HepG2 (cell line): ENCODE measurements around the gene TCF25. TPM values are rescaled to one million over a fixed set of nuclear protein-coding genes. Genes with fewer than 3 reads are reported as not detected.
A peak's percentile ranks its signal among the peaks of the same experiment; 100 is the strongest.

Experiments
- ARNT2 ChIP-seq: sonication (generic); formaldehyde crosslinking; IDR thresholded peaks from 2 replicates; pipeline ENCODE4 v1.8.0; 2022; ENCODE audit warnings: mild to moderate bottlenecking, low read depth, missing genetic modification reagents, moderate library complexity
- EP300 ChIP-seq, 3 experiments: sonication (generic) in 1 of 3; formaldehyde crosslinking in 1 of 3; IDR thresholded peaks; 2 replicates each; pipeline versions ENCODE4 v1.5.1 to v1.6.1; 2011 to 2020; ENCODE audit warnings: low read depth in 2 of 3, low read length in 2 of 3, borderline replicate concordance in 1 of 3, improper control_type of control experiment in 1 of 3, mild to moderate bottlenecking in 1 of 3, missing genetic modification reagents in 1 of 3, moderate library complexity in 1 of 3
- KDM2A ChIP-seq: sonication (generic); formaldehyde crosslinking; IDR thresholded peaks from 2 replicates; pipeline ENCODE4 v1.4.0; 2020; ENCODE audit warnings: low read depth, missing genetic modification reagents, borderline replicate concordance
- KLF16 ChIP-seq, 2 experiments: sonication (generic) in 1 of 2; formaldehyde crosslinking in 1 of 2; IDR thresholded peaks; 2 replicates each; pipeline versions ENCODE4 v1.6.1 to v1.8.0; 2016 to 2023; ENCODE audit warnings: missing genetic modification reagents in 2 of 2, missing compliant biosample characterization in 1 of 2
- NAIF1 ChIP-seq: sonication (generic); formaldehyde crosslinking; IDR thresholded peaks from 2 replicates; pipeline ENCODE4 v1.5.0; 2020; ENCODE audit warnings: mild to moderate bottlenecking, missing genetic modification reagents, borderline replicate concordance
- NCOA1 ChIP-seq: sonication (generic); formaldehyde crosslinking; IDR thresholded peaks from 2 replicates; pipeline ENCODE4 v1.9.0; 2021; ENCODE audit warnings: missing genetic modification reagents
- NR3C1 ChIP-seq: sonication (generic); formaldehyde crosslinking; IDR thresholded peaks from 2 replicates; pipeline ENCODE4 v1.4.0; 2020; ENCODE audit warnings: missing genetic modification reagents
- POLR2G ChIP-seq: fragments of 200-400 bp; formaldehyde crosslinking; IDR thresholded peaks from 2 replicates; pipeline ENCODE4 v1.6.1; 2018; ENCODE audit warnings: mild to moderate bottlenecking, low read depth, low read length, moderate library complexity
- RBM22 ChIP-seq: fragments of 200-400 bp; formaldehyde crosslinking; optimal IDR thresholded peaks from 2 replicates; pipeline ENCODE3; 2017; ENCODE audit warnings: mild to moderate bottlenecking, low read length, moderate library complexity
- SAP130 ChIP-seq: IDR thresholded peaks from 2 replicates; pipeline ENCODE4 v1.6.1; 2016; ENCODE audit warnings: low read depth
- SPEN ChIP-seq: sonication (generic); formaldehyde crosslinking; IDR thresholded peaks from 2 replicates; pipeline ENCODE4 v1.5.1; 2020; ENCODE audit warnings: low read depth, mild to moderate bottlenecking, missing genetic modification reagents
- SRSF9 ChIP-seq: fragments of 200-400 bp; formaldehyde crosslinking; IDR thresholded peaks from 2 replicates; pipeline ENCODE4 v1.6.1; 2018; ENCODE audit warnings: borderline replicate concordance, mild to moderate bottlenecking, low read depth, low read length; ENCODE audit not compliant: insufficient read depth, poor library complexity, severe bottlenecking
- STAG1 ChIP-seq: sonication (generic); formaldehyde crosslinking; IDR thresholded peaks from 2 replicates; pipeline ENCODE4 v1.4.0; 2020; ENCODE audit warnings: missing genetic modification reagents
- YEATS2 ChIP-seq: sonication (generic); formaldehyde crosslinking; IDR thresholded peaks from 2 replicates; pipeline ENCODE4 v1.4.0; 2020; ENCODE audit warnings: missing genetic modification reagents, borderline replicate concordance
- ZBTB20 ChIP-seq: sonication (generic); formaldehyde crosslinking; IDR thresholded peaks from 2 replicates; pipeline ENCODE4 v1.8.1; 2023; ENCODE audit warnings: missing genetic modification reagents, low read depth, mild to moderate bottlenecking, borderline replicate concordance
- ZNF367 ChIP-seq: sonication (generic); formaldehyde crosslinking; IDR thresholded peaks from 2 replicates; pipeline ENCODE4 v1.4.0; 2020; ENCODE audit warnings: missing genetic modification reagents, borderline replicate concordance
- ZNF687 ChIP-seq: sonication (generic); formaldehyde crosslinking; IDR thresholded peaks from 2 replicates; pipeline ENCODE4 v1.5.1; 2020; ENCODE audit warnings: mild to moderate bottlenecking, missing genetic modification reagents, moderate library complexity
- polyA plus RNA-seq, 8 experiments: library from polyadenylated mRNA; depleted of rRNA in 3 of 8; stranded (reverse) in 7 of 8; unstranded in 1 of 8; fragments of >200 nt; fragmentation: Illumina TruSeq in 4 of 8; extraction: Trizol in 4 of 8; gene quantifications; 2 replicates each; pipeline versions ENCODE4 v1.2.1 to v1.2.3, GENCODE V29; 2011 to 2016; ENCODE audit warnings: low read depth in 4 of 8, missing spikeins in 1 of 8, mixed read lengths in 1 of 8; ENCODE audit not compliant: insufficient read depth in 1 of 8
- total RNA-seq, 5 experiments: library from RNA; depleted of rRNA; stranded (reverse); fragments of >200 nt; fragmentation: Illumina TruSeq; extraction: Trizol; gene quantifications; 2 replicates each; pipeline ENCODE4 v1.2.3, GENCODE V29; 2016; ENCODE audit warnings: low read depth in 1 of 5
- TF ChIP-seq, protein P1 (sequence below): sonication (generic); formaldehyde crosslinking; IDR thresholded peaks from 2 replicates; pipeline ENCODE4 v1.8.1; 2023; ENCODE audit warnings: mild to moderate bottlenecking, inconsistent platforms, moderate library complexity, missing genetic modification reagents, borderline replicate concordance
- TF ChIP-seq, protein P2 (sequence below), 2 experiments: sonication (generic) in 1 of 2; formaldehyde crosslinking in 1 of 2; IDR thresholded peaks; 2 replicates each; pipeline versions ENCODE4 v1.4.0 to v1.6.1; 2018 to 2020; ENCODE audit warnings: missing genetic modification reagents in 2 of 2, borderline replicate concordance in 1 of 2, low read depth in 1 of 2, mild to moderate bottlenecking in 1 of 2, missing biosample characterization in 1 of 2

Gene TCF25
- total and polyA plus RNA-seq, 2 of the 13 experiments (the other 11 are each of a cell fraction or from before 2014, with no cell fraction given) = 138 to 206 TPM

GRCh38 chr16:89909777-89910716, 36.7 kb downstream of the TCF25 start (continued):
- TF ChIP-seq NAIF1 (CRISPR knock-in tag) = no peak
- peak; percentile 20; the same call in 1 of the 2 replicates for TF ChIP-seq YEATS2 (CRISPR knock-in tag)
- TF ChIP-seq EP300 (IDR thresholded peaks at IDR 0.05; ENCODE audit: low read depth in 2 of 2, low read length in 2 of 2) = no peak
- TF ChIP-seq EP300 (CRISPR knock-in tag; IDR thresholded peaks at IDR 0.05; ENCODE audit: borderline replicate concordance) = 0 out of 2 replicates have a peak, but pooled peaks have one; percentile 16
- 0 out of 2 replicates have a peak, but pooled peaks have one; percentile 3 for TF ChIP-seq ARNT2 (CRISPR knock-in tag)
- TF ChIP-seq, protein P1, sequence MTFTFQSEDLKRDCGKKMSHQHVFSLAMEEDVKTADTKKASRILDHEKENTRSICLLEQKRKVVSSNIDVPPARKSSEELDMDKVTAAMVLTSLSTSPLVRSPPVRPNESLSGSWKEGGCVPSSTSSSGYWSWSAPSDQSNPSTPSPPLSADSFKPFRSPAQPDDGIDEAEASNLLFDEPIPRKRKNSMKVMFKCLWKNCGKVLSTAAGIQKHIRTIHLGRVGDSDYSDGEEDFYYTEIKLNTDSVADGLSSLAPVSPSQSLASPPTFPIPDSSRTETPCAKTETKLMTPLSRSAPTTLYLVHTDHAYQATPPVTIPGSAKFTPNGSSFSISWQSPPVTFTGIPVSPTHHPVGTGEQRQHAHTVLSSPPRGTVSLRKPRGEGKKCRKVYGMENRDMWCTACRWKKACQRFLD (CRISPR knock-in tag) = peak; percentile 65; the same call in 1 of the 2 replicates
- TF ChIP-seq POLR2G = peak; percentile 61; the same call in 1 of the 2 replicates
- TF ChIP-seq SRSF9 = no peak
- TF ChIP-seq SAP130 (CRISPR knock-in tag) = peak; percentile 30; the same call in 1 of the 2 replicates
- TF ChIP-seq, protein P2, sequence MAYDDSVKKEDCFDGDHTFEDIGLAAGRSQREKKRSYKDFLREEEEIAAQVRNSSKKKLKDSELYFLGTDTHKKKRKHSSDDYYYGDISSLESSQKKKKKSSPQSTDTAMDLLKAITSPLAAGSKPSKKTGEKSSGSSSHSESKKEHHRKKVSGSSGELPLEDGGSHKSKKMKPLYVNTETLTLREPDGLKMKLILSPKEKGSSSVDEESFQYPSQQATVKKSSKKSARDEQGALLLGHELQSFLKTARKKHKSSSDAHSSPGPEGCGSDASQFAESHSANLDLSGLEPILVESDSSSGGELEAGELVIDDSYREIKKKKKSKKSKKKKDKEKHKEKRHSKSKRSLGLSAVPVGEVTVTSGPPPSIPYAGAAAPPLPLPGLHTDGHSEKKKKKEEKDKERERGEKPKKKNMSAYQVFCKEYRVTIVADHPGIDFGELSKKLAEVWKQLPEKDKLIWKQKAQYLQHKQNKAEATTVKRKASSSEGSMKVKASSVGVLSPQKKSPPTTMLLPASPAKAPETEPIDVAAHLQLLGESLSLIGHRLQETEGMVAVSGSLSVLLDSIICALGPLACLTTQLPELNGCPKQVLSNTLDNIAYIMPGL (CRISPR knock-in tag; IDR thresholded peaks at IDR 0.05; ENCODE audit: borderline replicate concordance in 1 of 2, low read depth in 1 of 2) = peak; percentile 63 to 64; a peak in 2 of 4 replicates
- peak; percentile 85 for TF ChIP-seq SPEN (CRISPR knock-in tag)
- no peak for TF ChIP-seq NCOA1
- TF ChIP-seq KLF16 (CRISPR knock-in tag; IDR thresholded peaks at IDR 0.05) = 0 out of 4 replicates have a peak, but pooled peaks of 1 of the 2 experiments have one; percentile 31
- peak; percentile 73 for TF ChIP-seq STAG1 (CRISPR knock-in tag)
- no peak for TF ChIP-seq NR3C1 (CRISPR knock-in tag)
- TF ChIP-seq KDM2A (CRISPR knock-in tag) = peak; percentile 85
- peak; percentile 92 for TF ChIP-seq RBM22
- TF ChIP-seq ZBTB20 (CRISPR knock-in tag) = no peak
- 0 out of 2 replicates have a peak, but pooled peaks have one; percentile 19 for TF ChIP-seq ZNF367 (CRISPR knock-in tag)
- peak; percentile 83 for TF ChIP-seq ZNF687 (CRISPR knock-in tag)
